GM12874 (cell line): Measurements from ENCODE around the gene CLIC1.

Source experiments
- CTCF ChIP-seq: IDR thresholded peaks from 2 replicates; pipeline ENCODE4 v1.5.1; 2011; ENCODE audit warnings: low read depth, mild to moderate bottlenecking, control low read depth, low read length, moderate library complexity; ENCODE audit not compliant: insufficient read depth

Gene CLIC1

GRCh38 chr6:31779908-31780307, 43.6 kb upstream of the CLIC1 start:
- no peak for TF ChIP-seq CTCF

- TF ChIP-seq CTCF, result no peak
Measured at GRCh38 chr6:31778999-31779885, 42.9 kb upstream of the CLIC1 start.

- TF ChIP-seq CTCF, result no peak
Measured at GRCh38 chr6:31778193-31778592, 41.9 kb upstream of the CLIC1 start.

- TF ChIP-seq CTCF, result no peak
Measured at GRCh38 chr6:31777667-31778050, 41.3 kb upstream of the CLIC1 start.

GRCh38 chr6:31776989-31777666, 40.8 kb upstream of the CLIC1 start, which contains the start of gene VWA7:
VWA7 (minus strand) TSS chr6:31777328; CDS start chr6:31776779, 549 bp downstream.
- 0 out of 2 replicates have a peak, but pooled peaks have one; percentile 6 for TF ChIP-seq CTCF

- no peak for TF ChIP-seq CTCF
Measured at GRCh38 chr6:31776485-31776988, 40.2 kb upstream of the CLIC1 start.

GRCh38 chr6:31775633-31776484, 39.5 kb upstream of the CLIC1 start:
- no peak for TF ChIP-seq CTCF
